HG03469 (cell line): ENCODE data around the gene SNRNP25.
A peak's percentile ranks its signal among the peaks of the same experiment; 100 is the strongest.
"Not testable (repeated sequence)": the region's sequence is repeated elsewhere in the genome, so short reads cannot be mapped to it uniquely, and the experiment has no call there.

Experiments used
- ATAC-seq: cut with Tn5 transposase; IDR thresholded peaks from one replicate; pipeline ENCODE4 v1.9.1; 2021; ENCODE audit warnings: mild to moderate bottlenecking, moderate library complexity, moderate number of reproducible peaks; ENCODE audit not compliant: unreplicated experiment

Gene SNRNP25

GRCh38 chr16:53346-54236 is at the start of gene SNRNP25, which contains the start of gene POLR3K:
TSS of gene SNRNP25 (plus strand) at chr16:53828. CDS start at chr16:54017, 189 bp downstream.
TSS of gene POLR3K (minus strand) at chr16:53608. CDS start at chr16:53586, 22 bp downstream.
- peak; percentile 60 for ATAC-seq

- ATAC-seq: no peak
Observed at GRCh38 chr16:9903-10665, 43.5 kb upstream of the SNRNP25 start.

GRCh38 chr16:10772-11171 is 42.9 kb upstream of the SNRNP25 start:
- not testable (repeated sequence) for ATAC-seq

- not testable (repeated sequence) for ATAC-seq
Observed at GRCh38 chr16:17062-17765, 36.4 kb upstream of the SNRNP25 start.

GRCh38 chr16:20886-21285 is 32.7 kb upstream of the SNRNP25 start:
- ATAC-seq: not testable (repeated sequence)

GRCh38 chr16:24151-24550 is 29.5 kb upstream of the SNRNP25 start:
- not testable (repeated sequence) for ATAC-seq

GRCh38 chr16:25926-26348 is 27.7 kb upstream of the SNRNP25 start:
- peak; percentile 49 for ATAC-seq

- not testable (repeated sequence) for ATAC-seq
Observed at GRCh38 chr16:30627-31026, 23.0 kb upstream of the SNRNP25 start.

- not testable (repeated sequence) for ATAC-seq
Observed at GRCh38 chr16:33154-33876, 20.3 kb upstream of the SNRNP25 start.

- no peak for ATAC-seq
Observed at GRCh38 chr16:33877-34647, 19.6 kb upstream of the SNRNP25 start.

- ATAC-seq: no peak
Observed at GRCh38 chr16:34648-34987, 19.0 kb upstream of the SNRNP25 start.

GRCh38 chr16:35011-35677 is 18.5 kb upstream of the SNRNP25 start:
- ATAC-seq: no peak

- no peak for ATAC-seq
Observed at GRCh38 chr16:35678-36305, 17.8 kb upstream of the SNRNP25 start.

GRCh38 chr16:36336-36984 is 17.2 kb upstream of the SNRNP25 start:
- ATAC-seq: no peak

GRCh38 chr16:37511-37910 is 16.1 kb upstream of the SNRNP25 start:
- no peak for ATAC-seq

- ATAC-seq: not testable (repeated sequence)
Observed at GRCh38 chr16:38206-38605, 15.4 kb upstream of the SNRNP25 start.

GRCh38 chr16:38941-39892 is 14.4 kb upstream of the SNRNP25 start:
- no peak for ATAC-seq
